H54 (cell line): Measurements from ENCODE around the gene FICD.

Source experiments
- DNase-seq: peaks from one replicate; pipeline ENCODE4 v3.0.0; 2011; ENCODE audit warnings: low spot score, mixed read lengths; ENCODE audit not compliant: insufficient read length
- FAIRE-seq: peaks from 3 replicates; lab custom pipeline; 2011; peaks lifted over from hg19 to GRCh38; lab: Jason Lieb, UNC
- POLR2A ChIP-seq: IDR thresholded peaks from 2 replicates; pipeline ENCODE4 v1.6.1; 2011; ENCODE audit warnings: low read depth, mild to moderate bottlenecking, low read length

Gene FICD

DNA sequence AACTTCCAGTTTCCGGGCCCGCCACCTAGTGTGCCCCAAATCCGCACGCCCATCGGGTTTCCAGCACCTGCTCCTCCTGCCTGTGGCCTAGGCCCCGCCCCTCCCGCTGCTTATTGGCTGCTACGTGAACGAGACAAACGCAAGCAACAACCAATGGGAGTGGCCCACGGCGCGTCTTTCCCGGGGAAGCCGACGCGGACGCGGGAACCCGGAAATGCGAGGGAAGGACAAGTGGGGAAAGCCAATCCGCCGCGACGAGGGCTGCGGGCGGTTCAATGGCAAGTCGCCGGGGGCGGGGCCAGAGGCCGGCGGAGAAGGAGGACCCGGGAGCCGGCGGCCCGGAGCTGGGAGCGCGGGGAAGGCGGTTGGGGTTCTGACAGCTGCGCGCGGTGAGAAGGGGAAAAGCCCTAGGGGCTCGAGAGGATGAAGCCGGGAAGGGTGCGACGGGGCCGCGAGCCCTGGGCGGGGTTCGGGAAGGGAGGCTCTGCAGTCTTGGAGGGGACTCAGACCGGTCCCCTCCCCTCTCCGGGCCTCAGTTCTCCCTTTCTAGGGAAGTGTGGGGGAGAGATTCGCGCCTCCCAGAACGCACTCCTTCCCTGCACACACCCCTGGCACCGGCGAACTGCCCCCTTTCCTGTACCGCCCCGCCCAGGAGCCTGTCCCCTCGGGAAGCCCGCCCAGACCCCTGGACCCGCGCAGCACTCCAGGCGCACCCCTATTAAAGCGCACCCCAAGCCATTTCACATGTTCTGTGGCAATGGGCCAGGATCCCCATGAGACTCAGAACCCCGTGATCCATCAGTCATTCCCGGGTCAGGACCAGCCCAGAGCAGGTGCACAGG, at the start of gene FICD:
FICD (plus strand) TSS at position 305 of the 842 bp plus-strand sequence. CDS start 1,696 bp downstream, outside the sequence.
- DNase-seq (peak; percentile 94), FAIRE-seq (peak; percentile 30)
- peak; percentile 73 for TF ChIP-seq POLR2A

DNA sequence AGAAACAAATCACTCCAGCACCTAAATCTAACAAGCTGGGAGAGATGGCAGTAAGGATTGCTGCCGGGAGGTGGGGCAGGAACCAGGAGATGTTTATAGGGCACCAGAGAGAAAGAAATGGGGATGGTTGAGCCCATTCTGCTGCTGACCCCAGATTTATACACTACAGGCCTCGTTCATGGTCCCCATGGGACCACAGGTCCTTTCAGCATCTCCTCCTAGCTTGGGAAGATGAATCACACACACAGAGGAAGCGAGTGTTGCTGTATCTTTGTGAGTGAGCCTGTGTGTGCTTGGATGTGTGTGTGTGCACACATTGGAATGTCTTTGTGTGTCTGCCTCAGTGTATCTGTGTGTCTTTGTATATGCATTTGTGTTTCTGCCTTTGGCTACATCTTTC, 49.7 kb upstream of the FICD start:
- TF ChIP-seq POLR2A, result no peak
- no peak for FAIRE-seq
- DNase-seq, result no peak

DNA sequence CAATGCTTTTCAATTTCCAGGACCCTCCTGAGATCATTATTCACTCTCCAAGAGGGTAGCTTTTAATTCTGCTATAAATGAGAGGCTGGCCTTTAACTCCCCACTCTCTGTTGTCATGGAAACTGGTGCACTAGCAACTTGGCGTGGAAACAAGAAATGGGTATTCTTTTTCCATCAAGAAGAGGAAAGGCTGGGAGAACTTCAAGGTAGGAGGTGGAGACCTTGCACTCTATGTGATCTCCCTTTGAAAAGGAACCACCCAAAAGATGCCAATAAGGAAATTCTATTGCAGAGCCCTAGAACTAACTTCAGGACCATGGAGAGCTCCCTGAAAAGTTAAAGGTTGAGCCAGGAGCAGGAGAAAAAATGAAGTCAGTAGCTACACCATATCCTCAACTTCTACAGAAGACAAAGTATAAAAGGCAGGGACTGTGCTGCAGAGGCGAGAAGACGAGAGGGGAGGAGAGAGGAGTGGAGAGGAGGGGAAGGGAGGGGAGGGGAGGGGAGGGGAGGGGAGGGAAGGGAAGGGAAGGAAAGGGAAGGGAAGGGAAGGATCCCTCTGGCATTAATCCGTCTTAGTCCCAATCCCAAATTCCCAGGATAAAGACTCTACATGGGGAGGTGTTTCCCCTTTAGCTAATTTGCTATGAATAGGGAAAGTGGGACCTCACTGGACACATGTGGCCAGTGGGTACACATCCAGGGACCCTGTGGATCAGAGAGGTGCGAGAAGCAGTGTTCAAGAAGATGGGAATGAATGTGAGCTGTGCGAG, 46.7 kb upstream of the FICD start:
- FAIRE-seq (no peak), DNase-seq (peak; percentile 17)
- TF ChIP-seq POLR2A, result no peak

- TF ChIP-seq POLR2A, result no peak
- DNase-seq (no peak), FAIRE-seq (no peak)
These were observed 41.5 kb upstream of the FICD start for GRCh38 chr12:108473400-108474055.

DNA sequence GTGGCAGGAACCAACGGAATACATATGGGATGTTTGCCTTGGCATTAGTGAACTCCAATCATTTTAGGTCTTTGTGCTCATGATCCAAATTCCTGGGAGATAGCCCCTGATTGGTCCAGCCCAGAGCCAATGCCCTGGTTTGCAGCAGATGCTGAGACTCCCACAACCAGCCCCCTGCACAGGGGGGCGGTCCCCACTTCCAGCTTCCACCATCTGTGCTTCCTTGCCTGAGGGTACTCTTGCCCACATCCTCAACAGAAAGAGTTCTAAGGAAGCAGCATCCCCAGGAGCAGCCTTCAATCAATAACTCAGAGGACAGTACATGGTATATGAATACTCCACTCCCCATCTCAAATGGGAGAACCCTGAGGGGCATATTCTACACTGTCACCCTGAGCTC, 39.7 kb upstream of the FICD start:
- FAIRE-seq (no peak), DNase-seq (no peak)
- no peak for TF ChIP-seq POLR2A

DNA sequence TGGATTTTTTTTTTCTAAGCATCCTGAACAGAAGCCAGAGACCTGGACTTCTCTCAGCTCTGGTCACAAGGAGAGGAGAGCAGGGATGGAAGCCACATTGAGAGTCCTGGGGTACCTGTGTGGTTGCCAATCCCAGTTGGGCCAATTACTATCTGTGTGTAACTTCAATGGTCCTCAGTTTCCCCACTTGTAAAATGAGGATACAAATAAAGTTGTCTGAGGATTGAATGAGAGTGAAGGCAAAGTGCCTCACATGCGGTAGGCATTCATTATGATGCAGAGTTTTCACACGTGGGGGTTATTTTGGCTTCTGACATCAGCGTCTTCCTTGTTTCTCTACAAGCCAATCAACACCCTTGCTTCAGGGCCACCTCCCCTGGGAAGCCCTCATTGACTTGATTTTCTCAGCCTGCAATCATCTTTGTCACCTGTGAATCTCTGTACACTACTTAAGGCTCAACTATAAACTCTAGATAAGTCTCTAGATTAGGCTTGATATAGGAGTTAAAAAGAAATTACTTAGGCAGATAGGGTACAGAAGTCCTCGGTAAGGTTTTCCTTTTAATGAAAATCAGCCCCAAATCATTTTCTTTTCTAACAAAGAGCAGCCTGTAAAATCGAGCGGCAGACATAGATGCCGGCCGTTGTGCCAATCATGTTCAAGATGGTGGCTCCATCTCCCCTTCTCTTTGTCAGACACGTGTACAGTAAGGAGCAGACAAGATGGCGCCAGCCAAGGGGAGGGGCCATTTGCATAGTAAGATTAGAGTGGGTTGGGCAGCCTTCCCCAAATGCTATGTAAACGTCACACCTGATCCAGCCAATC, 37.8 kb upstream of the FICD start:
- DNase-seq, result no peak
- no peak for FAIRE-seq
- no peak for TF ChIP-seq POLR2A

DNA sequence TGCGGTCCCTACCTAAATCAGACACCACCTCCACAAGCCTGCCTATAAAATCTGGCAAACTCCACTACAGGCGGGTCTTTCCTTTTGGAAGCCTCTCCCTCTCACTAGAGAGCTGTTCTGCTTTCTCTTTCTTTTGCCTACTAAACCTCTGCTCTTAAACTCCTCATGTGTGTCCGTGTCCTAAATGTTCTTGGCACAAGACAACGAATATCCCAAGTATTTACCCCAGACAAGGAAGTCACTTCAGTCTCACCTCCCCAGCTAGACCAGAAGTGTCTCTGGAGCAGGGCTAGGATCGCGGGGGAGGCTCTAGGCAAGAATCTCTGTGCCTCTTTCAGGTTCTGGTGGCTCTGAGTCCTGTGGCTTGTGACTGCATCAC, 37.2 kb upstream of the FICD start:
- FAIRE-seq (no peak), DNase-seq (no peak)
- TF ChIP-seq POLR2A, result no peak

DNA sequence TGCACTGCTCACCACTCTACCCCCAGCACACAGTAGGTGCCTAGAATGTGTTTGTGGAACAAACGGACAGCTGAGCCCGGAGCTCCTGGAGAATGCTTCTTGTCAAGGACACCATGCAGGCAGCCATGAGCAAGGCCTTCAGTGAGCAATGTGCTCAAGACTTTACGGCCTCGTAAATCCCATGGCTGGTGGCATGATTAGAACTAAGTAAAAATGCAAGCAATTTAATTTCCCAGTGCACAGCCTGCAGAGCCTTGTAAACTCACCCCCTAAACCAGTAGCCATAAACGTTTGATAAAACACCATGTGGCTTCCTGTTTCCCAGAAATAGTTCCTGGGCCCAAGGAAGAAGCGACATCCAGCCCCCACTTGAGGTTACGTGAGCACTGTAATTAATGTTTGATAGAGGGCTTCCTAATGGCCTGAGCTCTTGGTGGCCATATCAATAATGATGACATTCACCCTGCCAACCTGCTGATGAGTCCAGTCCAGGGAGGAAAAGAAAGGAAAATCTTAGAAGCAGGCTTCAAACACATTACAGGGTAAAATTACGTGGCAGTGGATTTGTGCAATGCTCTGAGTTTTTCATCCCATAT, 36.4 kb upstream of the FICD start:
- no peak for TF ChIP-seq POLR2A
- FAIRE-seq (no peak), DNase-seq (no peak)

GRCh38 chr12:108479364-108480070, 35.6 kb upstream of the FICD start:
- DNase-seq, result no peak
- FAIRE-seq, result no peak
- no peak for TF ChIP-seq POLR2A

GRCh38 chr12:108482717-108483212, 32.3 kb upstream of the FICD start:
- no peak for TF ChIP-seq POLR2A
- FAIRE-seq (peak; percentile 15), DNase-seq (peak; percentile 22)

- FAIRE-seq, result no peak
- TF ChIP-seq POLR2A, result no peak
- no peak for DNase-seq
These were observed 31.6 kb upstream of the FICD start for GRCh38 chr12:108483213-108484059.
